Measurements from ENCODE around the gene EHF.
"Not testable (repeated sequence)": the region's sequence is repeated elsewhere in the genome, so short reads cannot be mapped to it uniquely, and the experiment has no call there.

EHF gene

DNA sequence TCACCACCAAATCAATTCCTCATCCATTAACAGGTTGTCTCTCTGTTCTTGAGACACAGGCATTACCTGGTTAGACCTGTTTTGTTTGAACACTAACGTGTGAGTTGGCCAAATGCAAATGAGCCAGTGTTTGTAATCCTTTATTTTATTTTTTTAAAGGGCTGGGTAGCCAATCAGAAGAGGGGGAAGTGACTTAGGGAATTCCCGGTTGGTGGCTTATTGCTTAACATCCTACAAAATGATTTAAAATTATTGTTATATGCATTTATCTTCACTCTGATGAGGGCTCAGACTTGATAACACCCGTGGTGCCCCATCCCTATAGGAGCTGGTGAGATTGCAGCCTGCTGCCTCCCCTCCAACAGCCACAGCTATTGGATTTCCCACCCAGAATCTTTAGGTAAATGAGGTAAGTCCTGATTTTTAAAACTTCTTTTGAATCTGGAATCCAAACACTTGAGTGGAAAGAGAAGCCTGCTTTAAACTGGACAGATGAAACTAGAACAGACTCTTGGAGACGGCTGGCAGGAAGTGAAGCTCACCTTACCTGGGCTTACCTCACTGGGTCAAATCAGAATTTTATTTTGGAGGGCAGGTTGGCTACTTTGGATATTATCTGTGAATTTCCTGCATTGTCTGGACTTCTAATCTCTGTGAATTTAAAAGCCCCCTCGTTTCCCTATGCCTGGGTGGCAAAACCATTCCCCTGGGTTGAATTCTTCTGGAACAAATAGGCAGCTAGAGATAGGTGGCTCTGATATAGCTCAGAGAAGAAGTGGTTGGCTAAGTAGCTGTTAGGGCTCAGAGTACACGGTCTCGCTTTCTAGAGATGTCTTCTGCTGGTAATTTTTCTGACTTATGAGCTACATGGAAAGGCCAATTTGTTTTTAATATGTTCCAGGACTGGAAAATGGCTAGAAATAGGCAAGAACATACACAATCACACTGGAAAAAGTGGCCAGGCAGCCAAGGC is at the start of gene EHF:
TSS of gene EHF (plus strand) at position 274 of the 973 bp plus-strand sequence. CDS start 21,538 bp downstream, outside the sequence.
- DNase-seq, result no peak

DNA sequence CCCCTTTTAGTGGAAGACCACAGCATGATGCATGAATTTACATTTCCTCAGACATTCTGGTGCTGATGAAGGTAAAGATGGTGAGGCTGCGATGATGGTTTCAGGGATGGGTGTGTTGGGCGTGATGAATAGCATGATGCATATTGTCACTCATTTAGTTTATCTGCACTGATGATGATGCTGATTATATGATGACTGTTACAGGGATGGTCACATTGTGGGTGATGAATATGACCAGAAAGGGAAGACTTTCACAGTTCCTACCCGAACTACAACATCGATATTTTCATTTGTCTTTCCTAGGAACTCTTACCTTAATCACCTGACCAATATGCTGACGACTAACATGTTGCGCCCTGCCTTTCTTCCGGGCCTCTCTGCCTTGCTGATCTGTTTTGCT is 47.4 kb upstream of the EHF start:
- DNase-seq, result no peak

DNA sequence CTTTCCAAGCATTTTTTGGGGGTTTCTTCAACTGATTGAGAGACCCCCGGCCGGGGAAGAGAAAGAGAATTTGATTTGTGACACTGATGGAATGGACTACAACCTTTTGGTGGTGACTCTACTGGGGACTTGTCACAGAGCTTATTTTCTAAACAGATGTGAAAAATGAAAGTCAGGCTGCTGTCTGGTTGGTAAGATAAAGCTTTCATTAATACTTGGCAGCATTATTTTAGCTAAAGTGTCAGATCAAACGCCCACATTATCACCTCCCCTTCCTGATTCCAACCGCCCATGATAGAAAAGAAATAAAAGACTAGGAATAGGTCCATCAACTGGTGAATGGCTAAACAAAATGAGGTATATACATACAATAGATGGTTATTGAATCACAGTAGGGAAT is 45.6 kb upstream of the EHF start:
- no peak for DNase-seq

DNA sequence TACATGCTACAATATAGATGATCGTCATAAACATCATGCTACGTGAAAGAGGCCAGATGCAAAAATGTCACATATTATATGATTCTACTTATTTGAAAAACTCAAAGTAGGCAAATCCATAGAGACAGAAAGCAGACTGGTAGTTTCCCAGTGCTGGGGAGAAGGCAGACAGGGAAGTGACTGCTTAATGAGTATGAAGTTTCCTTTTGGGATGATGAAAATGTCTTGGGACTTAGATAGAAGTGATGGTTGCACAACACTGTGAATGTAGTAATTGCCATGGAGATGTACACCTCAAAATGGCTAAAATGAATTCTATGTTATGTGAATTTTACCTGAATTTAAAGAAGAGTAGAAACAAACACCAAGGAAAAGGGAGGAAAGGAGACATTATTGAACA is 45.2 kb upstream of the EHF start:
- DNase-seq, result no peak

DNA sequence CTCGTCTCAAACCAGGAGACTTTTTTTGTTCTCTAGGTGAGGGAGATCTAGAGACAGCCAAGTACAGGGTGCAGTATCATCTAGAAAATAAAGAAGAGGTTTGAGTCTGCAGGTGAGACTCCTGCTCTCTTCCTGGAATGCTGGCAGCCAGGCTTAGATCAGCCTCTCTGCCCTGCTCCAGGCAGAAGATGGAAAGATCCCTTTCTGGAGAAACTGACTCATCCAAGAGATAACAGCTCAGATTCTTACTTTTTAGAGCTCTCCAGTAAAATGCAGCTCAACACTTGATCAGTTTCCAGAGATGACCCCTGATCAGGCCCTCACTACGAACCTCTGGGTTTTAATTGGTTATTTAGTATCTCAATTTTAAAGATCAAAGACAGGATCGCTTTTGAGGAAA is 44.6 kb upstream of the EHF start:
- no peak for DNase-seq

DNA sequence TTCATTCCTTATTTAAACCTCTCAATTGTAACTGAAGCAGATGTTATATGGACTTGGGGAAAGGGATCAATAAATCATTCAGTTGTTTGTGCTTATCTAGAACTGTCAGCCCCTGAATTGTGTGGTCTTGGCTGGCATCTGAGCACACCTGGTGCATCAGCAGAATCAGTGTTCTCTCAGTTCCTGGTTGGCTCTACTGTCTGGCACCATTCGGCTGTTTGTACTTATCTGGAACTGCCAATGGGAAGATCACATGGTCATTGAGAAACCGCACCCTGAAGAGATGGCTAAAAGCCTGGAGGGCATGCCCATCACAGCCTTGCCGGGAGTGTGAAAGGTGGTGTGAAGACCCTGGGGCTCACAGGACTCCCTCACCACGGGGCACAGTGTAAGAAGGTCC is 37.1 kb upstream of the EHF start:
- no peak for DNase-seq

DNA sequence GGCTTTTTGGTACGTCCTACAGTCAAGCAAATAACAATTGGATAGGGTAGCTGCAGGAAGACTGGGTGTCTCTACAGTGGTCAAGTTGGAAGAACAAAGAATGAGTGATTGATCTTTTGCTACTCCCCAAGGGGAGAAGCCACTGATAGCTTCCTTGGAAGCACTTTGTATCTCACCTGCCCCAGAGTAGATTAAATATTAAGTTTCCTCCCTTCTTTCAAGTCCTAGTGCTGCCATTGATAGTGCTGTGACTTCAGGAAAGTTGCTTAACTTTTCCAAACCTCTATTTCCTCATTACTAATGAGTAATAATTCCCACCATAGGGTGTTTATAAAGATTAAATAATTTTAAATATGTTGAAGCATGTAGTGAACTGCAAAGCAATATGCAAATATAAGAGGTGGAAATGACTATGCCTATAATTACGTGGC is 35.6 kb upstream of the EHF start:
- DNase-seq, result no peak

DNA sequence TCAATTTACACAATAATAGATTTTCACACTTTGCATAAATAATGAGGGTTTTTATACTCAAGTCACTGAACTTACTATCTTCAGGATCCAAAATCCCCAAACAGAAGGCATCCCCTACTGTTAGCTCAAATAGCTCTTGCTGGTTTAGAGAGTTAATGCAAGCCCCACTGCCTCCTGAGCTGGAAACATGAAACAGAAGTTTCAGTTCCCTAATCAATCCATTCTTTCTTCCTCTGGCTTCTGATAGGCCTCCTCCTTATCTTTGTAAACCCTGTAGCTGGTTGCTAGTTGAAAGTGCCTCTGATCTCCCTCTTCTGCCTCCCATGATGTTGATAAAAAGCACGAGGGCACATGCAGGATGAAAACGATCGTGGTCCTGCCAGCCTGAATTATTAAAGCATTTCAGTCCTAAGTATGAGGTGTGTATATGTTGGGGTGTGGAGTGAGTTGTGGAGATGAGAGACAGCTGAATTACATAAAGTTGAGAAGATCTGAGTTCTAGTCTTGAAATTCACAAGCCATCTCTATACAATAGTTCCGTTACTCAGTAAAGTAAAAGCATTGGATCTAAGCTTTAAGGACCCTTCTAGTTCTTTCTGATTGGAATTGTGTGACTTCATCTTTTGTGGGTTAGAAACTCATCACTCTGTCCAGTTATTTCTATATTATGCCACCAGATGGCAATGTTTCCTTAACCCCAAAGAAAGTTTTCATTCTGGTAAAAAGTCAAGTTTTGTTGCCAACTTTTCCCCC is 35.0 kb upstream of the EHF start:
- no peak for DNase-seq

DNA sequence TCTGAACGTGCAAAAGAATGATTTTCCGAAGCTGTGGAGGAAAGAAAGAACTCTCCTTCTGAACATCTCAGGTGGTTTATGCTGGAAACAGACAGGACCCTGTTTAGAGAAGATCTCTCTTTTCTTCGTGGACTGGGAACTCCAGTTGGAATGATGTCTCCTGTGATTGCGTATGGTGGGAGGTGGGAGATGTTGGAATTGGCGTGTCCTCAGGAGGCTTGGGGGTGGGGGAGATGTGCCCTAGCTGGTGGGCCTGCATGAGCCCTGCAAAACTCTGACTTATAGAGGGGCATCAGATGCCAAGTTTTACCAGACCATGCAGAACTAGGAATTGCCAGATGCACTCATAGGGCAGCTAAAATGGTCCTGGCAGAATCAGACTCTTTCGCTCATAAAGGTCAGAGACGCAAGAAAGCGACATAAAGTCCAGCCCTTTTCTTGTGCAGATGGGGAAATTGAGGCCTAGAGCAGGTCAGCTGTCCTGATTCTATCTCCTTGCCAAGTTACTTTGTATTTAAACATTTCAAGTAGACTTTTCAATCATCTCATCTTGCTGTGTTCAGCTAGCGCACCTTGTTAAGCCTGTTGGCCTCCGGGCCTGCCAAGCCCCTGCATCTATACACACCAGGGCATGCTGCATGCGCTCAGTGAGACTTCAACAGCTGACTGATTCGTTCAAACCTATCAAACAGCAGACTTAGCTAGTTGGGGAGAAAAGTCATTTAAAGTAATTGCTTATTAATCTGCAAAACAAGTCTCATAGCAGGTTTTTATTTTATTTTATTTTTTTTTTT is 34.2 kb upstream of the EHF start:
- no peak for DNase-seq

DNA sequence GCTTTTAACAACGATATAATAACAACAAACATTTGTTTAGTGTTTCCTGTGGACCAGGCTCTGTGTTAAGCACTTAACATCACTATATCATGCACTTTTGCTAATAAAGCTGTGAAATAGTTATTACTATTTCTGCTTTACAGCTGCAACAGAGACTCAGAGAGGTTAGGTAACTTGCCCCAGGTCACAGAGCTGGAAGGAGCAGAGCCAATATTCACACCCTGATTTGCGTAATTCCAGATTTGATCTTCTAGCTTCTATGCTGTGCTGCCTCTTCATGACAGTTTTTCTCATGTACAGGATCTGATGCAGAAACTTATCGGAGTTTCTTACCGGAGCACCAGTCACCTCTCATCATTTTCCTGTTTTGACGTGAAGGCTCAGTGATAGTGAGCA is 33.6 kb upstream of the EHF start:
- DNase-seq, result no peak

DNA sequence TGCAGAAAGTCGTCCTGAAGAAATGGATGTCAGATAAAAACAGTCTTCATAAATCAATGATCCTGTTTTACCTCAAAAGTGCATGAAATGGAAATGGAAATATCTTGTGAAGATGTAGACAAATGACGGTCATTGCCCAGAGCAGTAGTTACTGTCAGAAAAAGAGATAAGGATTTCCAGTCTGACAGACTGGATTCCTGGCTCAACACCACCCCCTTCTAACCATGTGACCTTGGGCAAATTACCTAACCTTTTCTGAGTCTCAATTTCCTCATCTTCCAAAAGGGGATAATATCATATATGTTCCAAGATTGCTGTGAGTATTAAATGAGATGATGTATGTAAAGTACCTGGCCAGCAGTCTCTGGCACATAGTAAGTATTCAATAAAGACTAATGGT is 32.9 kb upstream of the EHF start:
- DNase-seq, result no peak

DNA sequence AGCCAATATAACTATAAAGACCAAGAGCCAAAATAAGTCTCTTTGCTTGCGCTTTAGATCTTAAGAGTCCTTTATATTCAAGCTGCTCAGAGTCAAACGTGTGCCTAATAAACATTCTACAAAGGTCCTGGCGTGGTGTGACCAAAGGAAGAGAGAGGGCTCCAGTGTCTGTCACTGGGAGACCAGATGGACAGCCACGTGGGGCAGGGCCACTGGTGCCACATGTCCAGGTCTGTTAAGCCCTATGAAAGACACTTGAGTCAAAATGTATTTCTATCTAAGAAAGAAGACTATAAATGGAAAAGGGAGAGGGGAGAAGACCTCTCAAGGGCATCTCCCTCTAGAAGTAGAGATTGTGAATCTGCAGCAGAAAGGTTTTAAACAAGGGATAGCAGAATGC is 32.2 kb upstream of the EHF start:
- no peak for DNase-seq

DNA sequence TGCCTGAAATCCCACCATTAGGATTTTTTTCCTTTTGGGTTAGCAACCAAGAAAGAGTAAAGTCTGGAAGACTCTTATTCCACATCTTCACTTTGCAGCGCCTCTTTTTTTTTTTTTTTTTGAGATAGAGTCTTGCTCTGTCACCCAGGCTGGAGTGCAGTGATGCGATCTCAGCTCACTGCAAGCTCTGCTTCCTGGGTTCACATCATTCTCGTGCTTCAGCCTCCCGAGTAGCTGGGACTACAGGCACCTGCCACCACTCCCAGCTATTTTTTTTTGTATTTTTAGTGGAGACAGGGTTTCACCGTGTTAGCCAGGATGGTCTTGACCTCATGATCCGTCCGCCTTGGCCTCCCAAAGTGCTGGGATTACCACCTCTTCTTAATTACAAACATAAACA is 31.7 kb upstream of the EHF start:
- not testable (repeated sequence) for DNase-seq

DNA sequence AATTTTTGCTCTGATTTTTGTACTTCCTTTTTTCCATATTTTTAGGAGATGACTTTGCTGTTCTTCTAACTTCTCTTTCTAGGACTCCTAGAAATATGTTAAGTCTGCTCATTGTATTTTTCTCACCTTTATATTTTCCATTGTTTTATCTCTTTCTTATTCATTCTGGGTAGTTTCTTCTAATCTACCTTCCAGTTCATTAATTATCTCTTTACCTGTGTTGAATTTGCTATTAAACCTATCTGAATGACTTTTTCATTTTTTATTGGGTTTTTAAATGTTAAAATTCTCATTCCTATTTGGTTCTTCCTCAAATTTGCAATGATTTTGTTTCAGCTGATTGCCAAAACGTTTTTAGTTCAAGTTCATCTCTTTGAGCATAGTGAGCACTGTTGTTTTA is 27.8 kb upstream of the EHF start:
- no peak for DNase-seq

DNA sequence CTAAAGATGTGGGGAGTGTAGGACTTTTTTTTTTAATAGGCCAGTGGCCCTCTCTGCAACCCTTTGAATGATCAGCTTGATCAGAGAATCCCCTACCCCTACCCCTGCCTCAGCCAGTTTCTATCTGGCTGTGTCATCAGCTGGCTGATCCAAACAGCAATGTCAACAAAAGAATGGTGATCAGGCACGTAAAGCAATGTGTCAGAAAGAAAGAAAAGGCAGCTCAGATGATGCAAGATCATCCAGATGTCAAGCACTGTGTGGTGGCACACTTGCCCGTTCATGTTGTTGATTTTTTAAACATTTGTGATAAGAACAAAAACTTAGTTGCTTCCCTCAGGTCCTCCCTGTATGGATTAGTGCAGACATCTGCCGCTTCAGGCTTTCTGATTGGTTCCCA is 26.3 kb upstream of the EHF start:
- no peak for DNase-seq

DNA sequence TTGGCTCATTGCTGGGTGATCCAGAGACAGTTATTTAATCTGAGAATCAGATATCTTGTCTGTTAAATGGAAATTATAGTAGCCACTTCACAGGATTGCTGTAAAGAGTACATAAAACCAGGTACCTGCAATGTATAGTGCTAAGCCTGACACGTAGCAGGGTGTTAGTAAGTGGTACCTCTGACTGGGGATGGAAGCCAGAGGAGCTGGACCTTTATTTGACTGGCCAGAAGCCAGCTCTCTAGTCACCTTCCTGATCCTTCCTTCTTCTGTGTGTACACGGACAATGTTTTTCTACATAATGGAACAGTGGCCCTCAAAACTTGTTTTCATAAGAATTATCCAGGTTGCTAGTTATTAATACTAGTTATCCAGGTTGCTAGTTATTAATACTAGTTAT is 25.5 kb upstream of the EHF start:
- no peak for DNase-seq

DNA sequence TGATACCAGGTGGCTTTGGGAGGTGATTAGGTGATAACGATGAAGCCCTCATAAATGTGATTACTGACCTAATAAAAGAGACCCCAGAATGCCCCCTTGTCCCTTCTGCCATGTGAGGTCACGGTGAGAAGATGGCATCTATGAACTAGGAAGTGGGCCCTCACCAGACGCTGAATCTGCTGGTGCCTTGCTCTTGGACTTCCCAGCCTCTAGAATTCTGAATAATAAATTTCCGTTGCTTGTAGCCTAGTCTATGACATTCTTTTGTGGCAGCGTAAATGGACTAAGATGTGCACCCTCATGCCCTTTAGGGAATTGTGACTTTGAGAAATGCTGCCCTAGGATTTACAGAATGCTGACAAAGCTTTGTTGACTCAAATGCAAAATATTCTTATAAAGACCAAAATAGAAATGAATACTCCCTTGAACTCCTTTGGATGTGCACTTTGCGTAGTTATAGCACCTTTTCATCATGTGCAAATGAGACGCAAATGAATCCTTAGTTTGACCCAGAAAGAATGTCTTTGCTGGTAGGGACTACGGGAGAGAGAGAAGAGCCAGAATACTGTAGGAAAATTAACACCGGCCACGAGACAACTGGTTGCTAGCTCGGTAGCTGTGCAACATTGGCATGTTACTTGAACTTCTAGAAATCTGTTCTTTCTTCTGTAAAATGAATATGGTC is 24.8 kb upstream of the EHF start:
- DNase-seq, result no peak

DNA sequence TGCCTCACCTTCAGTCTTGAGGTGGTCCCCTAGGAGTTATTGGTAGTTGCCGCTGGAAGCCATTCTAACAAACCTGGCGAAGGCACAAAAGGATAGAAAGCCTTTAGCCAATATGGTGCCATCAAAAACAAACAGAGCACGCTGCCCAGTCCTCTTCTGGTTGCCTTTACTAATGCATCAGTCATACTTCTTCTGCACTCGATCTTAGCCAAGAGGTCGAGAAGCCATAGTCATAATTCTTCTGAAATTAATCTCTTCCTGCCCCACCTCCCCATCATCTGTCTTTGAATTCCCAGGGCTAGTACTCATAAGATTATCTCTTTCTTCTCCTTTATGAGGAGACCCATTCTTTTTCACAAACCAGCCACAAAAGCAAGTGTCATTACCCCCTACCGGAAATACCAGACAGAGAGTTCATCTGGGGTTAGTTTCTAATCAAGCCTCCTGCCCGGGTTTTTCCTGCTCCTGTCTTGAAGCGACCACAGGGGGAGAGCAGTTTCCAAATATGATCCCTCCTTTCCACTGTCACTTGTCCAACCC is 21.4 kb upstream of the EHF start:
- DNase-seq, result no peak

DNA sequence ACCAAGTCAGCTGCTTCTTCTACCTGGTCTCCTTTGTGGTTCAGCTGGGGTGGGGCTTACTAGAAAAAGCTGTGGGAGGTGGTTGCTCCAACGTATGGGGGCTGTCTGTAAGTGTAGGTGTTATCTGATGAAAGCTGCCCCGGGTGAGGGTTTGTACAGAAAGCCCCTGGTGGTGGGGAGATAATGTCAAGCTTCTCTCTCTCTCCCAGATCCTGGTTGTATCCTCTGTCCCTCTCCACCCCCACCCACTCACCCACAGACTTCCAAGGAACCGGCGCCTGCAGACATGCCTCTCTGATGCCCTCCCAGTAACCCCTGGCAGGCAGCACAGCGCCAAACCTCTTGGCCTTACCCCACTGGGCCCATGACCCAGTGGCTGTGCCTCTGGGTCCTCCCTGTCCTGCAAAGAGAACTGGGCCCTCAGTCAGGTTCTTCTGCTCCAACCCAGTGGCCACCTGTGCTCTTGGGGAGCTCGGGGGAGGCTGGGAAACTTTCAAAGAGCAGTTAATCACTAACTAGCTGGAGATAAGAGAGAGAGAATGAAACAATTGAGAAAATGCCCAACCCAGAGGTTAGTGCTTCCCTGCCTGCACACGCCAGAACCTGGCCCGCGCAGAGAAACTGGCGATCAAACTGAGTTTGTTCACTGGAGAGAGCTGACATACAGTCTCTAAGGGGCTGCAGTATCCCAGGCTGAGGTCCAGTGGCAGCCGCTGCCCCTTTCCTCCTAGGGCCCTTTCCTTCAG is 20.4 kb upstream of the EHF start:
- no peak for DNase-seq

DNA sequence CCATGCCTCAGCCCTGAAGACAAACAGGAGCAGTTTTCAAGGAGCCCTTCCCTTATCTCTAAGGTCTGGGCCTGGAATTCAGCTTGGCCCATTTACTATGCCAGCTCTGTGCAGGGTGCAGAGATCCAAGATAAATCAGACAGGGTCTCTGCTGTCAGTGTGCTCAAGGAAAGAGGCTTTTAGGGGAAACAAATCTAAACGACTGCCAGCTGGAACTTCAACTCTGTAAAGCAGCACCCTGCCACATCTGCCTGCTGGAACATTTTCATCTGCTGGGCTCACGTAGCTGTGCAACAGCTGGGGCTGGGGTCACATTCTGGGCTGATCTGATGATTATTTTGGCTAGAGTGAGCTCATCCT is 19.8 kb upstream of the EHF start:
- no peak for DNase-seq

DNA sequence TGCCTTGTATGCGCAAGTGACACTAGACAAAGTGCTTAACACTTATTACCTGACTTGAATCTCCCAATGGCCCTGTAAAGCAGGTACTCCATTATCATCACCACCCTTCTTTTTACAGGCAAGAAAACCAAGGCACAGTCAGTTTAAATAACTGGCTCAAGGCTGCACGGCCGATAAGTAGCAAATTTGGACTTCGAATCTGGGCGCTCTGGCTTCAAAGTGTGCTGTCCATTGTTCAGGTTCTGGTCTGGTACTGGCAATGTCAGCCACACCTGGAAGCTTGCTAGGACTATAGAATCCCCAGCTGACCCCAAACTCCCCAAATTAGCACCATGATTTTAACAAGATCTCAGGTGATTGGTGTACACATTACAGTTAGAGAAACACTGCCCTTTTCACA is 19.3 kb upstream of the EHF start:
- no peak for DNase-seq

DNA sequence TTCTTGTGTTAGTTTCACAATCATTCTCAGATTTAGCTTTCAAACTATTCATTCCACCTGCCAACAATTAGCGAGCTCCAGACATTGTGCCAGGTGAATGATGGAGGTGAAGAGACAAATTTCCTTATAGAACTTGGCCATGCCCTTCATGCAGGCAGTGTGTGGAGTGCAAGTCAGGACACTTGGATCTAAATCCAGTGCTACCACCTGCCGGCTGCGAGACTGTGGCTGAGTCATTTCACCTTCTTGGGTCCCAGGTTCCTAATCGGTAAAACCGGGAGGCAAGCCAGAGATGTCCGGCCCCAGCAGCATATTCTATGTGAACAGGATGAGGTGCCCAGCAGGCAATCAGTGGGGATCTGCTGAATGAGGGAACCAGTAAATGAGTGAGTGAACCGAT is 18.6 kb upstream of the EHF start:
- DNase-seq, result no peak
